IMR-90 (cell line): ENCODE results near the gene GUCY2F. TPM values are rescaled to one million over a fixed set of nuclear protein-coding genes. Genes with fewer than 3 reads are reported as not detected.
A peak's percentile ranks its signal among the peaks of the same experiment; 100 is the strongest.

ENCODE experiments used
- ATAC-seq: fragments of 200-7000 bp; cut with Tn5 transposase; 2 replicates; pipeline ENCODE4 v1.9.1; 2020; ENCODE audit warnings: low read depth, mild to moderate bottlenecking, moderate library complexity
- Bru-seq: library from RNA; stranded (reverse); fragments of 400-500 nt; gene quantifications from one replicate; lab custom pipeline; 2021; lab: Mats Ljungman, UMichigan
- BruChase-seq, 2 experiments: library from RNA; stranded (reverse); fragments of 400-500 nt; gene quantifications; one replicate each; lab custom pipeline; 2021; lab: Mats Ljungman, UMichigan
- BruUV-seq: library from RNA; stranded (reverse); fragments of 400-500 nt; replicated peaks from 2 replicates; lab custom pipeline; 2021; lab: Mats Ljungman, UMichigan
- CTCF ChIA-PET: fragments of 300-600 bp; formaldehyde crosslinking; extraction: SDS; loops from one replicate; lab custom pipeline; 2021; ENCODE audit warnings: antibody characterized with exemption; lab: Yijun Ruan, JAX
- POLR2A ChIA-PET: fragments of 300-600 bp; sonication (Branson Sonifier 250); formaldehyde crosslinking; loops from one replicate; lab custom pipeline; 2022; ENCODE audit warnings: antibody characterized with exemption; ENCODE audit not compliant: unreplicated experiment; lab: Charles Lee
- DNase-seq: peaks from one replicate; pipeline ENCODE4 v3.0.0; 2013
- H2AFZ ChIP-seq: replicated peaks from 2 replicates; pipeline ENCODE3; 2013; ENCODE audit warnings: low read length, mild to moderate bottlenecking; ENCODE audit not compliant: poor library complexity
- H2AK5ac ChIP-seq: 2 replicates; pipeline ENCODE4 v1.6.1; 2013; ENCODE audit warnings: low read depth, low read length, inconsistent platforms
- H2AK9ac ChIP-seq: replicated peaks from 2 replicates; pipeline ENCODE3; 2013; ENCODE audit warnings: mild to moderate bottlenecking, low read depth, low read length, moderate library complexity; ENCODE audit not compliant: poor library complexity
- H2BK120ac ChIP-seq: 2 replicates; pipeline ENCODE4 v1.6.1; 2013; ENCODE audit warnings: low read depth, low read length, inconsistent platforms
- H2BK15ac ChIP-seq: 3 replicates; pipeline ENCODE4 v1.6.1; 2013; ENCODE audit warnings: low read depth, low read length, inconsistent platforms
- H2BK20ac ChIP-seq: 2 replicates; pipeline ENCODE4 v1.6.1; 2013; ENCODE audit warnings: low read depth, mild to moderate bottlenecking, inconsistent platforms, low read length, moderate library complexity
- H2BK5ac ChIP-seq: 2 replicates; pipeline ENCODE4 v1.6.1; 2013; ENCODE audit warnings: mild to moderate bottlenecking, low read depth, low read length, inconsistent platforms; ENCODE audit not compliant: poor library complexity, severe bottlenecking
- H3K14ac ChIP-seq: replicated peaks from 2 replicates; pipeline ENCODE4 v1.6.1; 2013; ENCODE audit warnings: low read depth, low read length, inconsistent platforms
- H3K18ac ChIP-seq: 2 replicates; pipeline ENCODE4 v1.6.1; 2013; ENCODE audit warnings: low read depth, low read length, control low read depth
- H3K23ac ChIP-seq: 2 replicates; pipeline ENCODE4 v1.6.1; 2013; ENCODE audit warnings: low read depth, low read length, inconsistent platforms
- H3K27ac ChIP-seq: 2 replicates; pipeline ENCODE4 v1.5.1; 2013; ENCODE audit warnings: mild to moderate bottlenecking, control low read depth, low read length; ENCODE audit not compliant: insufficient read depth
- H3K27me3 ChIP-seq: 2 replicates; pipeline ENCODE4 v1.6.1; 2013; ENCODE audit warnings: low read length; ENCODE audit not compliant: control insufficient read depth, insufficient read depth
- H3K36me3 ChIP-seq: 2 replicates; pipeline ENCODE4 v1.6.1; 2013; ENCODE audit warnings: low read length, mixed read lengths; ENCODE audit not compliant: control insufficient read depth, insufficient read depth
- H3K4ac ChIP-seq: 2 replicates; pipeline ENCODE4 v1.6.1; 2013; ENCODE audit warnings: low read depth, low read length, inconsistent platforms
- H3K4me1 ChIP-seq: 2 replicates; pipeline ENCODE4 v1.6.1; 2013; ENCODE audit warnings: low read length, mixed read lengths; ENCODE audit not compliant: control insufficient read depth, insufficient read depth
- H3K4me2 ChIP-seq: 2 replicates; pipeline ENCODE4 v1.6.1; 2013; ENCODE audit warnings: low read depth, mild to moderate bottlenecking, control low read depth, low read length, moderate library complexity
- H3K4me3 ChIP-seq: 2 replicates; pipeline ENCODE4 v1.5.1; 2013; ENCODE audit warnings: low read depth, mild to moderate bottlenecking, control low read depth, low read length, moderate library complexity; ENCODE audit not compliant: insufficient read depth
- H3K56ac ChIP-seq: 2 replicates; pipeline ENCODE4 v1.6.1; 2013; ENCODE audit warnings: low read length, inconsistent platforms; ENCODE audit not compliant: insufficient read depth; ENCODE audit errors: extremely low read depth
- H3K79me1 ChIP-seq, 2 experiments: 2 replicates each; pipeline ENCODE4 v1.6.1; 2013; ENCODE audit warnings: low read length in 2 of 2, inconsistent platforms in 1 of 2, low read depth in 1 of 2
- H3K9ac ChIP-seq: 2 replicates; pipeline ENCODE4 v1.6.1; 2013; ENCODE audit warnings: low read depth, low read length, control low read depth
- H3K9me1 ChIP-seq: 2 replicates; pipeline ENCODE4 v1.6.1; 2013; ENCODE audit warnings: low read length, inconsistent platforms; ENCODE audit not compliant: insufficient read depth
- H3K9me3 ChIP-seq: 2 replicates; pipeline ENCODE4 v1.6.1; 2013; ENCODE audit warnings: low read length; ENCODE audit not compliant: control insufficient read depth, insufficient read depth
- H4K20me1 ChIP-seq: 2 replicates; pipeline ENCODE4 v1.6.1; 2013; ENCODE audit warnings: low read length, inconsistent platforms; ENCODE audit not compliant: insufficient read depth
- H4K5ac ChIP-seq: 2 replicates; pipeline ENCODE4 v1.6.1; 2013; ENCODE audit warnings: mild to moderate bottlenecking, low read depth, low read length, control low read depth
- H4K8ac ChIP-seq, 2 experiments: 2 replicates each; pipeline ENCODE4 v1.6.1; 2013; ENCODE audit warnings: low read depth in 2 of 2, low read length in 2 of 2, control low read depth in 1 of 2, inconsistent platforms in 1 of 2
- H4K91ac ChIP-seq: 2 replicates; pipeline ENCODE4 v1.6.1; 2013; ENCODE audit warnings: low read depth, low read length, inconsistent platforms; ENCODE audit not compliant: insufficient read depth
- RCOR1 ChIP-seq: IDR thresholded peaks from 2 replicates; pipeline ENCODE4 v1.6.1; 2012; ENCODE audit warnings: mild to moderate bottlenecking, low read length, improper control_type of control experiment; ENCODE audit not compliant: insufficient replicate concordance
- WGBS, 2 experiments: methylation state at CpG; one replicate each; pipeline versions ENCODE4 v1.1.5 to v1.1.7; 2013; ENCODE audit warnings: missing lambda C conversion rate in 2 of 2; ENCODE audit not compliant: insufficient read length in 1 of 2; ENCODE audit errors: extremely low coverage in 2 of 2; 5-methylcytosine and 5-hydroxymethylcytosine counted together
- dilution Hi-C: fragments of 300-500 bp; cut with HindIII; formaldehyde crosslinking; loops from one replicate; pipeline ENCODE4 v1.14.3; 2018; ENCODE audit warnings: low sequenced_read_pairs; ENCODE audit not compliant: unreplicated experiment
- in situ Hi-C: fragments of 300-500 bp; cut with MboI; formaldehyde crosslinking; loops from 3 replicates; pipeline ENCODE4 v1.14.3; 2019; ENCODE audit warnings: low sequenced_read_pairs, inconsistent platforms, mixed read lengths
- intact Hi-C: fragments of 100-400 bp; cut with micrococcal nuclease; formaldehyde crosslinking; loops from 2 replicates; pipeline ENCODE4 v1.10.0; 2022
- long read RNA-seq: library from polyadenylated mRNA; unstranded; transcript quantifications from one replicate; pipeline ENCODE4 v2.0.0, GENCODE V29; 2021; ENCODE audit not compliant: unreplicated experiment
- polyA plus RNA-seq, 3 experiments: library from polyadenylated mRNA; depleted of rRNA; stranded (reverse); fragments of >200 nt; gene quantifications; 2 replicates each; pipeline ENCODE4 v1.2.3, GENCODE V29; 2012; ENCODE audit warnings: low replicate concordance in 1 of 3
- total RNA-seq: library from RNA; depleted of rRNA; stranded (reverse); fragments of >200 nt; gene quantifications from 2 replicates; pipeline ENCODE4 v1.2.3, GENCODE V29; 2012; rRNA removed
- TF ChIP-seq, protein P1 (sequence below): fragments of 150-350 bp; IDR thresholded peaks from 2 replicates; pipeline ENCODE4 v1.6.1; 2016; ENCODE audit warnings: low read depth, mild to moderate bottlenecking, low read length, moderate library complexity, borderline replicate concordance

Gene GUCY2F
- total RNA-seq = not detected in 2 replicates
- not detected in 2 replicates for polyA plus RNA-seq (2012; rRNA removed)
- polyA plus RNA-seq (2012; cell fraction: cytosol; rRNA removed) = not detected in 2 replicates
- 0.01 TPM in 1 of 2 replicates, not detected in the other for polyA plus RNA-seq (2012; cell fraction: nucleus; rRNA removed; ENCODE audit: low replicate concordance)
- percentile 6 among the genes with signal in this experiment for Bru-seq, nascent RNA
- BruChase-seq, experiment 1, labeled RNA remaining after a 6-hour chase = not detected
- percentile 7 among the genes with signal in this experiment for BruChase-seq, experiment 2, labeled RNA remaining after a 2-hour chase
- long read RNA-seq = 0 reads

DNA sequence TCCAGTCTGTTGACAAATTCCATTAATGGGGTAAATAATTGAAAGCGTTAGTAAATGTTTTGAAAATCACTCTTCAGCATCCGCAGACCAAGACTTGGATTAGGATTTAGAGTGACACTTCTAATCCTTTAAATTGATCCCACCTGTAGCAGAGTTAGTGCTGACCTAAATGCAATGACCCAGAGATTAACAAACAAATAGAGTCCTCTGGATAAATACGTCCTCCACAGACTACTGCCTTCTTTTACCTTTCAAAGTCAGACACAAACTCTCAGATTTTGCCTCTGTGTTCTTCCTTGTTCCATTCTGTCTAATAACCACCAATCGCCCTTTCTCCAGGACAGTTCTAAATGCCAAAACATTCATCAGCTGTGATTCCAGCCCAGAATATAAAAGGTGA lies at the start of gene GUCY2F:
TSS of gene GUCY2F (minus strand) at position 101 of the 400 bp plus-strand sequence. CDS start 6,150 bp downstream, outside the sequence.
- no peak within 1 kb of the TSS for H4K8ac ChIP-seq
- H3K23ac ChIP-seq = no peak within 1 kb of the TSS
- no peak within 1 kb of the TSS for H3K18ac ChIP-seq
- H3K27ac ChIP-seq = no peak within 1 kb of the TSS
- H2BK120ac ChIP-seq = no peak within 1 kb of the TSS
- no peak within 1 kb of the TSS for H3K14ac ChIP-seq
- BruUV-seq = no TSS peak
- POLR2A ChIA-PET = no interaction called here
- no peak within 1 kb of the TSS for H3K56ac ChIP-seq
- H3K9me3 ChIP-seq = no peaks in the 10 kb centered on the region
- 33% methylated on average over 1 of the region's 4 CpGs; no CpG with 5 or more reads in 1 of the 2 experiments for WGBS, 2 experiments
- no peaks in the 10 kb centered on the region for H3K36me3 ChIP-seq
- no peak within 1 kb of the TSS for H2AK9ac ChIP-seq
- DNase-seq (no peak), ATAC-seq (no peak)
- no peak within 1 kb of the TSS for H2BK5ac ChIP-seq
- no peaks in the 10 kb centered on the region for H3K79me1 ChIP-seq
- in situ Hi-C loops = loop anchor here (5.0 to 25.0 kb wide), 2 partner anchors 410 to 655 kb away; no protein-coding TSS in a partner anchor
- TF ChIP-seq RCOR1 = no peak
- TF ChIP-seq, protein P1, sequence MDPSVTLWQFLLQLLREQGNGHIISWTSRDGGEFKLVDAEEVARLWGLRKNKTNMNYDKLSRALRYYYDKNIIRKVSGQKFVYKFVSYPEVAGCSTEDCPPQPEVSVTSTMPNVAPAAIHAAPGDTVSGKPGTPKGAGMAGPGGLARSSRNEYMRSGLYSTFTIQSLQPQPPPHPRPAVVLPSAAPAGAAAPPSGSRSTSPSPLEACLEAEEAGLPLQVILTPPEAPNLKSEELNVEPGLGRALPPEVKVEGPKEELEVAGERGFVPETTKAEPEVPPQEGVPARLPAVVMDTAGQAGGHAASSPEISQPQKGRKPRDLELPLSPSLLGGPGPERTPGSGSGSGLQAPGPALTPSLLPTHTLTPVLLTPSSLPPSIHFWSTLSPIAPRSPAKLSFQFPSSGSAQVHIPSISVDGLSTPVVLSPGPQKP = no peak
- no peak within 1 kb of the TSS for H2AK5ac ChIP-seq
- no peak within 1 kb of the TSS for H4K91ac ChIP-seq
- H3K9me1 ChIP-seq = no peaks in the 10 kb centered on the region
- H2BK20ac ChIP-seq = no peak within 1 kb of the TSS
- H3K4ac ChIP-seq = no peak within 1 kb of the TSS
- H2AFZ ChIP-seq = no peak within 1 kb of the TSS
- no peak within 1 kb of the TSS for H4K5ac ChIP-seq
- H3K4me3 ChIP-seq = no peak within 1 kb of the TSS
- dilution Hi-C loops = no loop called here
- intact Hi-C loops = loop anchor here (10.0 kb wide), 1 partner anchor 933 kb away; no protein-coding TSS in a partner anchor
- H3K4me1 ChIP-seq = no peaks in the 10 kb centered on the region
- no peak within 1 kb of the TSS for H3K4me2 ChIP-seq
- no peak within 1 kb of the TSS for H3K9ac ChIP-seq
- H3K27me3 ChIP-seq = peaks cover 13% of the 10 kb centered on the region
- CTCF ChIA-PET = no interaction called here
- no peak within 1 kb of the TSS for H2BK15ac ChIP-seq
- no peaks in the 10 kb centered on the region for H4K20me1 ChIP-seq
